GM10847 (cell line): Measurements from ENCODE around the gene BANF2.

ENCODE experiments used
- POLR2A ChIP-seq: IDR thresholded peaks from 2 replicates; pipeline ENCODE4 v1.6.1; 2011; ENCODE audit not compliant: insufficient read length; ENCODE audit errors: extremely low read depth

BANF2 gene

GRCh38 chr20:17730071-17730470 is 30.3 kb downstream of the BANF2 start:
- TF ChIP-seq POLR2A = no peak

DNA sequence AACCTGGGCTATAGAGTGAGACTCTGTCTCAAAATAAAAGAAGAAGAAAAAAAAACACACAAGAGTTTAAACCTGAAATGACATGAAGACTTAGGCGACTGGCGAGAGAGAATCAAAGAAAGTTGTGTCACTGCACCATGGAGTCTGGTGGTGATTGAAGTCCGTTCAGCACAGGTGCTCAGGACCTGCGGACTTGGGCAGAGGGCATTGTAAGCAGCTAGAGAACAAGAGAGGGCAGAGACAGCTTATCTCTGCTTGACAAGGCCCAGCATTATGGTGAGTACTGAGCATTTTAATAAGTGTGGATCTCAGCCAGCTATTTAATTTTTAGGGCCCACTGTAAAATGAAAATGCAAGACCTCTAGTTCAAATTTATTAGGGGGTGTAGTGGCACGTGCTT is 31.5 kb downstream of the BANF2 start:
- TF ChIP-seq POLR2A = no peak

DNA sequence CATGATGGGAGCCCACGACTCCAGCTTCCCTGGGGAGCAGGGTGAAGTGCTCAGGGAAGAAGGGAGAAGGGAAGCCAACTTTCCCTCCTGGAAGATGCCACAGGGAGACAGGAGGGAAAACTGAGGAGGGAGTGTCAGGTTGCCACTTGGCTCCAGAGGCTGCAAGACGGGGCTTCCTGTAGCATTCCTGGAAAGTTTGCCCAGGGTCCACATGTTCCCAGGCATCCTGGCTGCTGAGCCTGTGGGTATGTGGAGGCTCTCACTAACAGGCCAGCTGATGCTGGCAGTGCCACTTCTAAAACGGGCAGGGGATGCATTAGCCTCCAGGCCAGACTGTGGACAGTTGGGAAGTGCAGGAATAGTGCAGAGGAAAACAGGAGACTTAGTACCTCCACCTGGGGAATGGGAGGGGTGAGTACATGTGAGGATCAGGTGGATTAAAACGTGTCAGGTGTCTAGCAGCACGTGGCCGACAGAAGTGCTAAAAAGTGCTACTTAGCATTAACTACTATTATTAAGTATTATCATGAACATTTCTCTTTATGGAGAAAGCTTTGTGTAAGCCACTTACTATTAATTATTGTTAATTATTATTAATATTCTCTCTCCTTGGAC is 33.2 kb downstream of the BANF2 start:
- no peak for TF ChIP-seq POLR2A

GRCh38 chr20:17733767-17734304 is 34.1 kb downstream of the BANF2 start:
- TF ChIP-seq POLR2A = no peak

- TF ChIP-seq POLR2A = no peak
Observed at GRCh38 chr20:17734374-17734773, 34.6 kb downstream of the BANF2 start.

GRCh38 chr20:17735206-17735804 is 35.5 kb downstream of the BANF2 start:
- TF ChIP-seq POLR2A = no peak

DNA sequence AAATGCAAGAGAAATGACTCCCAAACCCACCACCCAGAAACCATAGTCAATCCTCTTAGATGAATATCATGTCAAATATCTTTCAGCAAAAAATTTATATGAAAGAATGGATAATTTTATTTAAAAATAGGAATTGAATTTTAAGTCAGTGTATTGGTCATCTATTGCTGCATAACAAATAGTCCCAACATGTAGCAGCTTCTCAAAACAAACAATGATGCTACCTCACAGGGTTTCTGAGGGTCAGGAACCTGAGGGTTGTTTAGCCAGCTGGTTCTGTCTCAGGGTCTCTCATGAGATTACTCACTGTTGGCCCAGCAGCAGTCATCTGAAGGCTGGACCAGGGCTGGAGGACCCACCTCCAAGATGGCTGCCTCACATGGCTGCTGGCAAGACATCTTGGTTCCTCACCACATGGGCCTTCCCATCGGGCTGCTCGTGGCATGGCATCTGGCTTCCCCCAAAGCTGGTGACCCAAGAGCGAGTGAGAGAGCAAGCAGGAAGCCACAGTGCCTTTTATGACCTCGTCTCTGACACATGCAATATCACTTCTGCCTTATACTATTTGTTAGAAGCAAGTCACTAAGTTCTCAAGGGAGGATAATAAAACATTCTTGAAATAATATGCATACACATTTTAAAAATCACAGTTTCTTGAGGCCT is 36.3 kb downstream of the BANF2 start:
- TF ChIP-seq POLR2A = no peak

DNA sequence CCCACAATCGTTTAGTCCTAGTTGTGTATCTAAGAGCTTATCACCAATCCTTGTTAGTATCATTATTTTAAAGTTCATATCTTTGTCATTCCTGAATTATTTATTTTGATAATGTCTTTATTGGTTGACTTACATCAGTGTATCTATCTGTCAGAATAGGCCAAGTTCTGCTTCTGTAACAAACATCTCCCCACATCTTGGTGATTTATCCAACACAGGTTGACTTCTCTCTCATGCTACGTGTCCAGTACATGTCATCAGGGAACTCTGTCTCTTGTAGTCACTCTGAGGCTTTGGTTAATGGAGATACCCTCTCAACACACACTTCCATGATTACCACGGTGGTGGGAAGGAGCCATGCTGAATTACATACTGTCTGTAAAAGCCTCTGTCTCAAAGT is 38.4 kb downstream of the BANF2 start:
- no peak for TF ChIP-seq POLR2A

DNA sequence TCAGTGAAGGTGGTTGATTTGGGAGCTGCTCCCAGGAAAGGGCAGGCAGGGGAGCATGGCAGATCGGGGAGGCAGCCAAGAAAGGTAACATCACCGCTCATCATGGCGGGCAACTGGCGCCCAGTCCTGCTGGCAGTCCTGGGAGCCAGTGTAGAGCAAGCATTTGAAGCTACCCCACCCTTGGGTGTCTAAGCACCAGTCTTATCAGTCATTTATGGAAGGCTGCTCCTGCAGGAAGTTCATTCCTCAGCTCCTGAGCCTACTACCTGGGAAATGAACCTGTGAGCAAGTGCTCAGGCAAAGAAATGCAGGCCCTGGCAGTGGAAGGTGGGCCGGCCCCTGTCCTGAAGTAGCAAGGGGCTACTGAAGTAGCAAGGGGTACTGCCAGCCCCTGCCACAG is 41.5 kb downstream of the BANF2 start:
- TF ChIP-seq POLR2A = no peak

GRCh38 chr20:17742731-17743130 is 43.0 kb downstream of the BANF2 start:
- TF ChIP-seq POLR2A = no peak

DNA sequence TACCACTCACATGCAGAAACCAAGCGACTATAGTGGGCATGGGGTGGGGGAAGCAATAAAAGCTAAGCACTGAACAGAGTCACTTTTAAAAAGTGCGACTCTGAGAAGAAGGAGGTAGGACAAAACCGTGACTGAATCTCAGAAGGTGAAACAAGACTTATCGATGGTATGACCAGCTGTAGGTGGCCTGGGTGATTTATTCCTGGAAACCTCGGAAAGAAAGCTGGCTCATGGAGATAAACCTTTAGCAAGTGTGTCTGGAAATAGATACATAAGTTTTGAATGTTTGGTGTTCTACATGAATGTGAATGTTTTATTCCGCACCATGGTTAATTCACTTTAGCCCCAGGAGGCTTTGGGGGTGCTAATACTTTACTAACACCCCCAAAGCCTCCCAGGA is 43.9 kb downstream of the BANF2 start:
- no peak for TF ChIP-seq POLR2A

- no peak for TF ChIP-seq POLR2A
Observed at GRCh38 chr20:17747431-17747846, 47.7 kb downstream of the BANF2 start.

- no peak for TF ChIP-seq POLR2A
Observed at GRCh38 chr20:17748279-17748678, 48.5 kb downstream of the BANF2 start.

GRCh38 chr20:17749626-17749977 is 49.8 kb downstream of the BANF2 start:
- TF ChIP-seq POLR2A = no peak

DNA sequence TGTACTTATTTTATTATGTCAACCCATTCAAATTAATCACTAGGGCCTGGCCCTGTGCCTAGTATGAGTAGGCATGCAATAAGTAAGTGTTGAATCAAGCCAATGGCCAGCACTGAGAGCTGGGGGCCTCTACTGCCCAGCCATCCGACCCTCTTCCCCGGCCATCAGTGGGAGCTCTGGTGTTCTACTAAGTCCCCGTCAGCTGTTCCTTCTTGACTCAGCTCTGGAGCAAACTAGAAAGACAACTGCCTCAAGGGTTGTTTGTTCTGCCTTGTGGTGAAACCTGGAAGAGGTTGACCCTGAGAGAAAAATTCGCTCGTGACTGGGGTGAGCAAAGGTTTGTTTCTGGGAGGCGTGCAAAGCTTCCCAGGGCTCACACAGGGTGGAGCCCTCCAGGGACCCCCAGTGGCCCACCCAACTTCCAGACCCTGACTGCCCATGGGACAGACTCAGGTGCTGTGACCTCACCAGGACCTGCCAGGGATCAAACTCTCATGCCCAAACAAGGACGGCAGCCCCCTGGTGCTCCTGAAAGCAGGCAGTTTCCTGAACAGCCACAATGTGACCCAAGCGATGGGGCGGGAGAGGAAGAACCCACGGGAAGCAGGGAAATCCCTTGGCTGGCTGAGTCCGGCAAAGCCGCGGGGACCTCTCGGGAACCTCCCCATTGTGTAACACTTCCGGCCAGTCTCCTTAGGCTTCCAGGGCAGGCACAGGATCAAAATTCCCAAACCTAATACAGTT is 50.4 kb downstream of the BANF2 start:
- TF ChIP-seq POLR2A = no peak

DNA sequence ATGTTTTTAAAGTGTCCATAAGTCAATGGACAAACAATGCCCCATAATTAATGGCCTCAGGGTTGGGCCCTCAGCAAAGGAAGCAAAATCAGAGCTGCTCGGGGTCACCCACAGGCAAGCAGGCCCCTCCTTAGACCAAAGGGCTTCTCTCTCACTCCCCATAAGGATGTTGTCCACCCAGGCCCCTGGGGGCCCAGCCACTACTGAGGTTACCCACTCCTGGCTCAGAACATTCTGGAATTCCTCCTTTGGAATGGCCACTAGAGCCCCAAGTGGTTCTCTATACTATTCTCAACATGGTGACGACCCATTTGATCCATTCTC is 50.9 kb downstream of the BANF2 start:
- TF ChIP-seq POLR2A = no peak

GRCh38 chr20:17751640-17752039 is 51.9 kb downstream of the BANF2 start:
- TF ChIP-seq POLR2A = no peak

DNA sequence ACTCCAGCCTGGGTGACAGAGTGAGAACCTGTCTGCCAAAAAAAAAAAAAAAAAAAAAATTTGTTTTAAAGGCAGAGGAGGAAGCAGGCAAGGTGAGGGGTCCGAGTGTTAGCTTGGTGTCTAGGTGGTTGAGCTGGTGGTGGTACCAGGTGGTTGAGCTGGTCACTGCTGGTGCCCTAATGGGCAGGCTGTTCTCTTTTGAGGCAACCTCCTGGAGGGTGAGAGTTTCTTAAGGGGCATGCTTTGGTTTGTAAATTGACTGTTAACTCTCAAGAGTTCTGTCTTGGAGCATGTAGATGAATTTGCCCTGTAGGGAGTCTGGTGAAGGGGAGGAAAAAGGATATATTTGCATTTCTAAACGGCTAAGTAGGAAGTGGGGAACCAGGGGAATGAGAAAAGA is 52.7 kb downstream of the BANF2 start:
- TF ChIP-seq POLR2A = no peak
